NOMO-1 (cell line): ENCODE measurements around the gene RARS1.

Source experiments
- DNase-seq, 2 experiments: peaks; one replicate each; lab custom pipeline; 2025; ENCODE audit not compliant: unreplicated experiment in 2 of 2; lab: John Stamatoyannopoulos, UW

The RARS1 gene

GRCh38 chr5:168486136-168486879, at the start of gene RARS1:
Gene RARS1 (plus strand): TSS chr5:168486471. CDS start chr5:168486499, 28 bp downstream.
- DNase-seq, result peak; percentile 88 to 90

- DNase-seq, result no peak
These were observed 47.9 kb upstream of the RARS1 start for GRCh38 chr5:168438349-168438748.

DNA sequence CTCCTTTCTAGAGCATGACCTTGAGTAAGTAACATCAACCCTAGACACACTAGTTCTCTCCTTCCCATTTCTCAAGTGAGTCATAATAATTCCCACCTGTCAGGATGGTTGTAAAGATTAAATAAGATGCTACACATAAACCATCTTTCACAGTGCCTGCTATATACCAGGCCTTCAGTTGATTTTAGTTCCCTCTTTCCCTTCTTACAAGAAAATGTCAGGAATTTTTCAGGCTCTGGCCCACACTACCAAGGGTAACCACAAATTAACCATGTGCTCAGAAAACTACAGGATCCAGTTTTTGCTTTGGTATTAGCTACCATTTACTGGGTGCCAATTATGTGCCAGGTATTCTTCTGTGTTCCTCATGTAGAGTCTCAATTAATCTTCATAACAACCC, 42.7 kb upstream of the RARS1 start:
- no peak for DNase-seq

DNA sequence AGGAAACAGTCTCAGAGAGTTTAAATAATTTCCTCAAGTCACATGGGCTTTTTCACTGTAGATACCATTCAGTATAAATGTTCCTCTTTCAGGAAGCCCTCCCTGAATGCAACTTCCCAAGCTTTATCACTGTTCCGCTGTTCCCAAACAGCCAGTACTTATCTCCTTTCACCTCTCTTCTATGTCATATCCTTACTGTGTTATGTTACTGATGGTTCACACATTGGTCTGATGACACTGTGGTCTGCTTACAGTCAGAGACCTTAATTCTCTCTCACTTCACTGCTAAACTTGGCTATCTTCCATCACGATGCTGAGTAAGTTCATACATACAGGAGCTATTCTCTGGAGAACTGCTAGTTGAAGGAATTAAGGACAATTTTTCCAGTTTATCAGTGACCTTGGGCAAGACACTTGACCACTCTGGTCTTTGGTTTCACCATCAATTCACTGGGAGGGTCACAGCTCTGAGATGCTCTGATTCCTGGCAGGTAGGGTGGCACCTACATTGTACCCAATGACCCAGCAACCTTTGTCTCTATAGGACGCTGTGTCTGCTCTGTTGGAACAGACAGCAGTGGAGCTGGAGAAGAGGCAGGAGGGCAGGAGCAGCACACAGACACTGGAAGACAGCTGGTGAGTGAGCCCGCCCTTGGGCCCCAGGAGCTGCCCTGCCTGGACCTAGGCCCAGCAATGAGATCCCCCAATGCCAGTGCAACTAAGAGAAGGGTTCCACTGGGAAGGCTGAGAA, 42.1 kb upstream of the RARS1 start:
- no peak for DNase-seq

DNA sequence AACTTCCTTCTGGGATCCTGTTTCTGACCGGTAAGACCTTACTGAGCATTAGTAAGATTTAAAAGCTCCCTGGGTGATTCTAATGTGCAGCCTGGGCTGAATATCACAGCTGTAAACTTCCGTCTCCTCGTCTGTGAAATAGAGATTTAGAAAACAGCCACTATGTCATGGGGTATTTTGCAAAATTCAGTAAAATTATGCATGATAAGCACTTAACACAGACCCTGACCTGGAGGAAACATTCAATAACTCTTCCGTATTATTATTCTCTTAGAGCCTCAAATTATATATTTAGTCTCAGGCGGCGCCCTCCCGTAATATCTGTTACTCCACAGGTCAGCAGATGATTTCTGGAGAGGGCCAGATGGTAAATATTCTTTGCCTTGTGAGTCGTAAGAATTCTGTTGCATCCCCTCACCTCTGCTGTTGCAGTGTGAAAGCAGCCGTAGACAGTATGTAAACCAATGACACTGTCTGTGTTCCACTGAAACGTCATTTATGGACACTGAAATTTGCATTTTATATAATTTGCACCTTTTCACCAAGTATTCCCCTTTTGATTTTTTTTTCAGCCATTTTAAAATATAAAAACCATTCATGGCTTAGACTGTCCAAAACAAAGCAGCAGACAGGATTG, 39.2 kb upstream of the RARS1 start:
- DNase-seq, result no peak

GRCh38 chr5:168447808-168448207, 38.5 kb upstream of the RARS1 start:
- no peak for DNase-seq

GRCh38 chr5:168449166-168449565, 37.1 kb upstream of the RARS1 start:
- no peak for DNase-seq

- DNase-seq, result no peak
These were observed 34.7 kb upstream of the RARS1 start for GRCh38 chr5:168451565-168451964.

- no peak for DNase-seq
These were observed 31.1 kb upstream of the RARS1 start for GRCh38 chr5:168455201-168455600.

GRCh38 chr5:168457542-168457941, 28.7 kb upstream of the RARS1 start:
- DNase-seq, result no peak

- no peak for DNase-seq
These were observed 25.7 kb upstream of the RARS1 start for GRCh38 chr5:168460606-168461005.

DNA sequence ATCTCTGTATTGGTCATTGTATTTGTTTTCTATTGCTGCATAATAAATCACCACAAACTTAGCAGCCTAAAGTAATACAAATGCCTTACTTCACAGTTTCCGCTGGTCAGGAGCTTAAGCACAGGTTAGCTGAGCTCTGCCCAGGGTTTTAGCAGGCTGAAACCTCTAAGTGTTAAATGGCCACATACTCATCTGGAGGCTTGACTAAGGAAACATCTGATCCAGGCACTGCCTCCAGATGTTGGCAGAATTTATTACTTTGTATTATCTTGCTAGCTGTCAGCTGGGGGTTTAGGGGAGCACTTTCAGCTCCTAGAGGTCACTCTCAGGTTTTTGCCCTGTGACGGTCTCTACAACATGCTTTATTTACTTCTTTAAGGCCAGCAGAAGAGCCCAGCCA, 23.2 kb upstream of the RARS1 start:
- DNase-seq, result no peak

- DNase-seq, result no peak
These were observed 22.1 kb upstream of the RARS1 start for GRCh38 chr5:168464214-168464613.

- DNase-seq, result no peak
These were observed 21.6 kb upstream of the RARS1 start for GRCh38 chr5:168464641-168465040.

- no peak for DNase-seq
These were observed 18.4 kb upstream of the RARS1 start for GRCh38 chr5:168467755-168468330.

- no peak for DNase-seq
These were observed 17.4 kb upstream of the RARS1 start for GRCh38 chr5:168468836-168469235.

DNA sequence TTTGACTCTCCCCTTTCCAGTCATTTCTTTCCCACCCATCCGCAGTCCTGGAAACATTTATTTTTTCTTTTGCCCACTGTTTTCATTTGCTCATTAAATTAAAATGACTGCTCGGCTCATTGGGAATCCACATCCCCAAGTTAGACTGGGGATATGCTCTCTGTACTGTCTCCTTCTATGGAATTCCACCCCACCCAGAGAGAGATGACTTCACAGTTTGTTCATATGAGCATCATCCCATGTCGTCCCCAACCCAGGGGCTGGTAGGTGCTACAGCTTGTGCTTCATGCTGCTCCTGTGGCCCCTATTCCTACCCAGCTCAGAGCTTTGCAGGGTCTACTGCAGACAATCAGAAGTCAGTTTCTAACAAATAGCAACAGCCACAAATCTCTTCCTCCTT, 16.5 kb upstream of the RARS1 start:
- no peak for DNase-seq

DNA sequence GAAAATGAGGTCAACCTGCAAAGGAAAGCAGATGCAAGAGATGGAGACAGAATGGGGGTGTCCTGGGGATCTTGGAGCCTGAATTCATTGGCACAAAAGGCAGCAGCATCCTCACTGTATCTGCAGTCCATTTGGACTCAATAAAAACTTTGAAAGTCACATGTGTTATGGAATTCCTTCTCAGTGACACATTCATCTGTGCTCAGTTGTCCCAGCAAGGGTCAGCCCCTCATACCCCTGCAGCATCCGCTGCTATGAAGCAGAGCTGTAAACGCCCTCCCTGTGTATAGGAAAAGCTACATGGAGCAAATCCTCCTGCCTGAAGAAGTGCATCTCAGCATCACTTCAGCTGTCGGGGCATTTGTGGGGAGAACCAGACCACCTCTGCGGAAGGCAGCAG, 14.5 kb upstream of the RARS1 start:
- no peak for DNase-seq

DNA sequence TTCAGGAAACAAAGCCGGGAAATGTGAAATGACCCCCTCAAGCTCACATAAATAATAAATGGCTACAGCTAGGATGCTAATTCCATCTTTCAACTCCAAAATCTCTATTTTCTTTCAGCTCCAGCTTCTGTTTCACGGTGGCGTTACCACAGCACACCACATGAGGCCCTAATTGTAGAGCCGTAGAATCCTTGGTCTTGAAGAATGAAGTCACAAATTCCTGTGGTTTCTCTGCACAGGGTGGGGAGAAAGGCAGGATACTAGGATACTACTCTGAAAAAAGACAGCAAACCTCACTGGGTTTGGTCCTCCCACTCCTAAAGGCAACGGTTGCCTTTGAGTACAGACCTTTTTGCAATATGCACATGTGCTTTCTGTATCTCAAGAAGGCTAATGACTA, 13.9 kb upstream of the RARS1 start:
- no peak for DNase-seq

DNA sequence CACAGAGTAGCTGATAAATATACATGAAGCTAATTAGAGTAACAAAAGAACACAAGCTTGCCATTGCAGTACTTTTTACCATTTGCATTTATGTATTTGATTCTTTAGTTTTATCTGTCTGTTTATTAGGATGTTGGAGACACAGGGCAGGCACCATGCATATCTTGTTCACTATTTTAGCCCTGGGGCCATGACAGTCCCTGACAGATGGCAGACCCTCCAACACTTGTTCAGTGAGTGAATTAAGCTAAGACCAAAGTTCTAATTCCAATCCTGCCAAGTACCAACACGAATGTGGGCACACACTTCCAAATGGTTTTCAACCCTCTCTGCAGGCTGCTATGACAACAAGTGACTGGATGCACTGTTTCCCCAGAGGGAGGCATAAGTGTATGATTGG, 12.0 kb upstream of the RARS1 start:
- no peak for DNase-seq

DNA sequence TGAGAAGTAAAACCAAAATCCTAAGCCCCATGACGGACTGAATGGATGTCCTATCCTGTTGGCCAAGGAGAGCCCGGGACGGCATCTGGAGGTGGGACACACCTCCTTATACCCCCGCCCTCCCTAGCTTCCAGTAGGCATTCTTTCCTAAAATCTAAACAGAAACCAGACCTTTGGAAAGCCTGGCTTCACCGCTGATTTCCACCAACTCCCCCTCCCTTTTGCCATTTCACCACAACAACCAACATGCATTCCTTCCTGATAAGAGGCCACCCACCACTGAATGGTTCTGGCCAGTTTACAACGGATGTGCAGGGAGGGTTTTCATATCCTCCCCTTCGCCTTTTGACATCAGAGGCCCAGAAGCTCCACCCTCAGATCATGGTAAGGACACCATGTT, 9.2 kb upstream of the RARS1 start:
- no peak for DNase-seq

DNA sequence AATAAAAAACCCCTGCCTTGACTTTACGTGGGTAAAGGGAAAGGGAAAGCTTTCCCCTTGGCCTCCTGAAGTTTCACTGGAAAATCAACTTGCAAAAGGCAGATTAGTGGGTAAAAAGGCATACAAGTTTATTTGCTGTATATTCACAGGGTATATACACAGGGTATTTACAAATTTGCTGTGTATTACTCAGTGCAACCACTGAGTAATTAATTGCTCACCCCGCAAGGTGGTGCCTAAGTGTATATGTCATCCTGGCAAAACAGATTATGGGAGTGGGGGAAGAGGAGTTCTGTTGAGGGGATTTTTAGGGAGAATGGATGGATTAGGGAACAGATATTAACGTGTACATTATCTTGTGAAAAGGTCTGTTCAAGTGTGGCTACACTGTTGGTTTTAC, 7.1 kb upstream of the RARS1 start:
- no peak for DNase-seq
